HG03354 (cell line): ENCODE results near the gene CASS4.

Source experiments
- ATAC-seq: cut with Tn5 transposase; IDR thresholded peaks from one replicate; pipeline ENCODE4 v1.9.1; 2021; ENCODE audit warnings: mild to moderate bottlenecking; ENCODE audit not compliant: unreplicated experiment, poor library complexity, severe bottlenecking

Gene CASS4

DNA sequence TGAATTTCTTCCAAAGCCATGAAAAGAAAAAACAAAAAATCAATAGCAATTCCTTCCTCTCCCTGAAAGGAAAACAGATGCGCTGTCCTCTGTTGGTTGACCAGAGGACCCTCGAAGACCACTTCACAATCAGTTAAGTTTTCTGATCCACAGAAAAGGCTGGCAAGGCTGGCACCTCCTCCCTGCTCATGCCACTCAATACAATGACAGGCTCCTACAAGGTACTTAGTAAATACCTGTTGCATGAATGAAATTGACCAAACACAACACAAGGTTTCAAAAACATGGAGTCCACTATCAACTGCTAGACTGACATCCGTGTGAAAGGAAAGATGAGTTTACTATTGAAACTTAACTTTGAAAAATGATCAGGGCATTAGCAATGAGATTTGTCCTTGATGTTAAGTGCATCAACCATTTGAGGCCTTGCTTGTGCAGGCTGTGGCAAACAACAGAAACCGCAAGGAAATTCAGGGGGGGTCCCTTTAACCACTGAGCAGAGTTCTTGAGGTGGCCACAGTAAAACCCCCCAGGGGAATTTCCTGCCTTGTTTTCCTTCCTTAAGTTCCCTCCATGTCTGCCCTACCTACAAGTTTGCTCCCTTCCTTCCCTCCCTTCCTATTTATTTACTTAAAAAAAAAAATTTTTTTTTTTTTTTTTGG is 28.4 kb downstream of the CASS4 start:
- peak; percentile 65 for ATAC-seq

DNA sequence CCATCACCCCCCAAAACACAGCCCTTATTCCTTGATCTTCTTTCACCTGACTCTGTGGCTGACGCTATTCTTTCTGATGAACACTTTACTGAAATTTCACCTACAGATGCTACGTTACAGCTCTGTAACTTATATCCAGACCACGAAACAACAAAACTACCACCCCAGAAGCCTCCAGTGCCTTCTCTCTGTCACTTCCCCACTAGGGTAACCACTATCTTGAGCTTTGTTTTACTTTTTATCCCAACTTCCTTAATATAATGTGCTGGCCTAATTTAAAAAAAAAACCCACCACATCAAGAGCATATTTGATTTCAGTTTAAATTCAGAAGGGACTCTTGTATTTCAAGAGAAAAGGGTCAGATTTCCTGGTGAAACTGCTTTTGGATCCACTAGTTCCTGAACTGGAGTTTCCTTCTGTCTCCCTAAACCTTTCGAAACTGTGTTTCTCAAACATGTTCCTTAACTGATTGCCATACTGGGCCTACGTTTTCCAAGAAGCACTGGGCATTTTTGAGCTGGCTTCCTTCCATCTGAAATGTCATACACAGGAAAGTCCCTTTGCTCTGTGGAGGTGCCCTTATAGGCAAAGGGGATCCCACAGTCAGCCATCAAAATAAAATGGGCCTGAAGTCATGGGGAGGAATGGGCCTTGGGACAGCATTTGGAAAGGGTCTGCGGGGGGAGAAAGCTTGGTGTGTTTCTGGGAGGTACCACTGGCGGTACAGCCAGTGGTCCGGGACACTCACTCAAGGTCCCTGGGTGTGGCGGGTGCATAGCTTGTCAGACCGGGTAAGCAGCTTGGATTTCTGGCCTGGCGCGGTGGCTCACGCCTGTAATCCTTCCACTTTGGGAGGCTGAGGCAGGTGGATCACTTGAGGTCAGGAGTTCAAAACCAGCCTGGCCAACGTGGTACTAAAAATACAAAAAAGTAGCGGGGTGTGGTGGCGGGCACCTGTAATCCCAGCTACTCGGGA is 30.6 kb downstream of the CASS4 start:
- ATAC-seq = no peak

DNA sequence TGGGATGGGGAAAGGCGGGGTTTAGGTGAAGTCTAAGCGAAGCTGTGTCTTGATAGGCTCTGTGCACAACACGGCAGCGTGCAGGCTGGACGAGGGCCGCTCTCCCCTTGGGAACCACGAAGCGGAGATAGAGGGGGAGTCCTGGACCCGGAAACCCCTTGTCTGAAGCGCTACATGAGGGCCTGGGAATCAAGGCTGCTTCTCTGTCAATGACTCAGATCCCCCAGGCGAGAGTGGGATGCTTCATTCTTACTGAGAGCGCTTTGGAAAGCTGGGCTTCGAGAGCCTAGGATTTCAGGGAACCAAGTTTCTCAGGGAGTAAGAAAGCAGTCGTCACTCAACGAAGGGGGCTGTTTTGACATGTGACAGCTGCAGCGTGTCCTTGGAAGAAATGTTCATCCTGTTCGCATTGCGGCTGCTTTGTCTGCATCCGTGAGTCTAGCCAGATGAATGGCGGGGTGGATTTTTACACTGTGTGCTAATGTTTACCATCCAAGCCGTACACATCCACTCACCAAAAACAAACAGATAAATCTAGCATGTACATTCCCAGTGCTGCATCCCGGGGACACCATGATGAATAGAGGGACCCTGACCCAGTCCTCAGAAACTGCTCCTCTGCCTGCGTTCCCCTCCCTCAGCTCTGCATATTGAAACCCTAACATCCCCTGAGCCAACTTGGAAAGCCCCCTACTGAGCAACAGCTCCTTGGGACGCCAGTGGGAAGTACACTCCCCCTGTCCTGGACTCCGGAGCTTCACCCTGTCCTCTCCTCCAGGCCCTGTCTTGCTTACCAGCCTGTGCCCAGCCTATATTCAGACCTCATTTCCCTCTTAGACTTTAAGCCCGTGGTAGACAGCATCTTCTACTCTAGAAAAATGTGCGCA is 31.8 kb downstream of the CASS4 start:
- no peak for ATAC-seq

DNA sequence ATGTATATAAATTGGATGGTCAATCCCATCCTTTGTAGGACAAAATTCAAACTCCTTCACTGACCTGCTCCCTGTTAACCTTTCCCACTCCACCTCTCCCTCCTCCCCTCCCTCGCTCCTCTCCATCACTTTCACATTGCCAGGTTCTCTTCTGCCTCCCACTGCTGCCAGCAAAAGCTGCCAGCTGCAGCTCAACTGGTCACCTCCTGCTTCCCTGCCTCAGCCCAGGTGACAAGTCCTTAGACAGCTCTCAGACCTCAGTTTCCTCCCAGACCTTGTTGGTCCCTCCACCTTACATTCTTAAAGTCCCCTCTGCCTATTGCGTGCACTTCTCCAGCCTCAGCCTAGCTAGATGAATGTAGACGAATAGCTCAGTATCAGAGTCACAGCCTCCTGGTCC is 33.1 kb downstream of the CASS4 start:
- no peak for ATAC-seq

DNA sequence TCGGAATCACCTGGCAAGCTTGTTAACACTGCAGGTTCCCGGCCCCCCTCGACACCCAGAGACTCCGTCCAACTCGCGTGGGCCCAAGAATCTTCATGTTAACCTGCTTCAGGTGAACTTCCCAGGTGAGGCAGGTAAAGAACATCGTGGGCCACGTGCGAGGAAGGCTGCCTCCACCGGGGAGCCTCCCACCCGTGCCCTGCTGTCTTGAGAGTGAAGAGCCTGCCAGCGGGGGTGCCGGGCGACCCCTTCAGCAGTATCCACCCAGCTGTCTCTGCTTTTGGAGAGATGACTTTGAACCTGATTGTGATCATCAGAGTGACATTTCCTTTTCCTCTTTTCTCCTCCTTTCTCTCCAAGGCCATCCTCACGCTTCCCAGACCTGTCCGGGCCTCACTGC is 33.5 kb downstream of the CASS4 start:
- ATAC-seq = no peak

DNA sequence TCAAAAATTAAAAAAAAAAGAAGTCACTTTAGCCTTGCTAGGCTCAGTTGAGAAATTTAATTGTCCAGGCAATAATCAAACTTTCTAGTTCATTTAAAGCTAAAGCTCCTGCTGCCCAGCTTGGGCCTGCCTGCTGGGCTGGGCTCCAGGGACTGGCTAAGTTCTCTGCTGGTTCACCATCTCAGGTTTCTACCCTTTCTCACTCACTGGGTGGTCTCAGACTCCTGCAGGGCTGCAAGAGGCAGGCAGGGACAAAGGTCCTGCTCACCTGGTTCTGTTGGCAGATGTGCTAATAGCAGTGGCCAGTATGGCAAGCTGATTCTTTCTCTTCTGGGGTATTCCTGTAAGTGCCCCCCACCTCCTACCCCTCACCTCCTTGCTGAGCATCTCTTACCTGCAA is 35.2 kb downstream of the CASS4 start:
- ATAC-seq = no peak

DNA sequence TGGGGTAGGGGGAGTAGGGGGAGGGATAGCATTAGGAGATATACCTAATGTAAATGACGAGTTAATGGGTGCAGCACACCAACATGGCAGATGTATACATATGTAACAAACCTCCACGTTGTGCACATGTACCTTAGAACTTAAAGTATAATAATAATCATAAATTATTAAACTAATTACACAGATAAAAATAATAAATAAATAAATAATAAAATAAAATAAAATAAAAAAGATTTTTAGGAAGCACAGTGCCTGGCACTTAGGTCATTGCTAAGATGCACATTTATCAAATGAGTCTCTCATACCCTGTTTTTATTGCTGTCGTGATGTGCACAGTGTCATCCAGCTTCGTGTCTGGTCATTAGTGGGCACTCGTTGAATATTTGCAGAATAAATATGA is 37.4 kb downstream of the CASS4 start:
- ATAC-seq = no peak

DNA sequence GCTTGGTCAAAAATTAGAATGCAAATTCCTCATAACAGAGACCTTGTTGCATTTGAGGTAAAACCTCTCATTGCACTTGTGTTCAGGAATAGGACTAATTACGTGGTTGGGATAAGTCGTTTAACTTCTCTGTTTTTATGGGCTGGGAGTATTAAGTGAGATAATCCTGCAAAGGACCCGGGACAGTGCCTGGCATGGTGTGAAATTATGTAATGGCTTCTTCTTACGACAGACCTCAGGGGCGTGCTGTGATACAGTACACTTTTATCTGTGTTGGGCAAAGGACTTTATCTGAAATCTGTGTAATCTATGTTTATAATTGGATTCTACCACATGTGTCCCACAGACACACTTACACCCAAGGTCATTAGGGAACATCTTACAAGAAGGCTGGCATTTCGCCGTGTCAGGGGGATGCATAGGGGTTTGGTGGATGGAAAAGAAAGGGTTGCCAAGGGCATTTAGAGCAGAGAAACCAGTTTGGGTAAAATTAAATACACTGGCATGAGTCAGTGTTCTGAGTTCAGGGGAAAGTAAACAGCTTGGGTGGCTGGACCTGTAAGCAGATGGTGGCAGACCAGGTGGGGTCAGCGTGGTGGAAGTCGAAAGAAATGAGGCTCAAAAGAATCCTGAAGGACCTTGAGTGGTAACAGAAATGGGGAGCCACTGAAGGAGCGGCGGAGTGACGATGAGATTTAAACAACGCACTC is 39.2 kb downstream of the CASS4 start:
- ATAC-seq = no peak

DNA sequence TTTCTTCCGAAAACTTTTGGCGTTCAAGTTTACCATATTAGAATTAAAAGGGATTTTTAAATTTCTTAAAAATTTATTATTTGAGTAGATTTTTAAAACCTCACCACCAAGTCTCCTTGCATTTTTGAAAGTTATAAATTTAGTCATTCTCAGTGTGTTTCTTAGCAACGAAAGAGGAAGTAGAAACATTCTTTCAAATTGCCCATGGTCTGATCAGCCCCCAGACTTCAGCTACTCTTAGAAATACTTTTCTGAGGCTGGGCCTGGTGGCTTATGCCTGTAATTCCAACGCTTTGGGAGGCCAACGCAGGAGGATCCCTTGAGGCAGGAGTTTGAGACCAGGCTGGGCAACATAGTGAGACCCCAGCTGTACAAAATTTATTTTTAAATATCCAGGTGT is 41.3 kb downstream of the CASS4 start:
- ATAC-seq = peak; percentile 86

DNA sequence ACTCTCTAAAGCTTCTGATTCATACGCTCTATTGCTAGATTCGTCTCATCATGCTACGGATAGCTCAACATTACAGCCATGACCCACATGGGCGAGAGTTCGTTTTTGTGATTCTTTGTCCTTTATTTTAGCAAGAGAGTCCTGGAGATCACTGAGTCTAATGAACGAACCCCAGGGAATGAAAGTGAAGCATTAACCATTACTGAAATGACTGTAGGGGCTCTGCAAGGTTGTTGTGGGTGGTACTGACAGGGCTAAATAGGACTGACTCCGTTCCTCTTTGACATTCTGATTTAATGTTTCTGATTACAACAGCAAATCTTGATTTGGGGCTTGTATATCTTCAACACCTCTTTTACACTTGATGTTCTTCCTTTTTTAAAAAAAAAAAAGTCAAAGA is 42.7 kb downstream of the CASS4 start:
- peak; percentile 79 for ATAC-seq

DNA sequence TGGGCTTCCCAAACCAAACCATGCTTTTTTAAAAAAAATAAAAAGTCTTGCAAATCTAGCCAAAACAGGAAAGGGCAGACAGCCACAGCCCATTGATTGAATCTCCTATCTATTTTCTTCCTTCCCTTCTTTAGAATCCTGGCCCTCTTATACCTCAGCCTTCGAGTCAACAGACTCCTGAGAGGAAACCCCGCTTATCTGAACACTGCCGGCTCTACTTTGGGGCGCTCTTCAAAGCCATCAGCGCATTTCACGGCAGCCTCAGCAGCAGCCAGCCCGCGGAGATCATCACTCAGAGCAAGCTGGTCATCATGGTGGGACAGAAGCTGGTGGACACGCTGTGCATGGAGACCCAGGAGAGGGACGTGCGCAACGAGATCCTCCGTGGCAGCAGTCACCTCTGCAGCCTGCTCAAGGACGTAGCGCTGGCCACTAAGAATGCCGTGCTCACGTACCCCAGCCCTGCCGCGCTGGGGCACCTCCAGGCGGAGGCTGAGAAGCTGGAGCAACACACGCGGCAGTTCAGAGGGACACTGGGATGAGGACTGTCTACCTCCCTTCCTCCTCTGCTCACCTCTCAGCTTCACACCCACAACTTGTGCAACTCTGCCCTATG is 46.3 kb downstream of the CASS4 start:
- ATAC-seq = no peak

DNA sequence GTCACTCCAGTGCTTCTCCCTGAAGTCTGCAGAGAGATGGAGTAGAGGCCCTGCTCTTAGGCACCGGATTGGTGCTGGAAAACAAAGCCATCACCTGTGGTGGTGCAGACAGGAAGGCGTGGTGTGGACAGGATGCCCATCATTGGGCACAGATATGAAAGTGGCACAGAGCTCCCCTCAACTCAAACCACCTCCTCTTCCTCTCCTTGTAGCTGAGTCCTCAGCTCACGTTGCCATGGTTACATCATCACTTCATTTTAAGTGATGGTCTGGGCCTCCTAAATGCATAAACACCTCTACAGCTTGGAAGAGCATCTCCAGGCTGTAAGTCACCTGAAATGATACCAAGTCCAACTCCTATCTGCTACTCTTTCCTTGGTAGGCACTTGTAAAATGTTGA is 48.4 kb downstream of the CASS4 start:
- ATAC-seq = peak; percentile 53

DNA sequence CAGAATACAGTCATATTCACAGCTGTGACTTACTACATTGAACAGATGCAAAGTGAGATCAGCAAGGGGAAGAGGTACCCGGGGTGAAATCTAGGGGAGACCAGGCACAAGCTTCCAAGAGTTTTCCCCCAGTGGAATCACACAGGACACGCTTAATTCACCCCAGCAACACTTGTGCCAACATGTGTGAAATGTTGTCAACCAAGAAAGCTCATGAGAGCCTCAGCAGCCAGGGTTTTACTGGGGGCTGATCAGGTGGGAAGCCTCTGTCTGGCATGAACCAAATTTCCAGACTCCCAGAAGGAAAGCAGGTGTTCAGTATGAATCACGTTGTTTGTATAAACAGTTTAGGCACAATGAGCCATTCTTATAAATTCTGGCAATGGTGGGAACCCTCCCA is 49.5 kb downstream of the CASS4 start:
- ATAC-seq = no peak

DNA sequence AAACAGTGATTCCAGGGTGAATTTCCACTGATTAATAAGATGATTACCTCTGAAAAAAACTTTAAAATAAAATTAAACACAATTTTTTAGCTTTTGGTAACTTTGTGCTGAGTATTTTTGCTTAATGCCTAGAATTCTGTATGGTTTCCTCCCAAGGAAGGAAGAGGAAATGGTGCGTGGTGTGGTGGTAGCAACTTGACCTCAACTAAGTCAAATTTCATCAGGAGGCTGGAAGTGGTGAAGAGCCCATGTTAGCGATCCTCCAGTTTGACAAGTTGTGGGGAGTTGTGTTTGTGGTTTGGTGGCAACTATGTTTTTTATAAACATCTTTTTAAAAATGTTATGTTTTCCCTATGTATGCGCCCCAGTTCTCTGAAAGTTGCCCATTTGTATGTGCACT is 51.4 kb downstream of the CASS4 start:
- ATAC-seq = no peak

DNA sequence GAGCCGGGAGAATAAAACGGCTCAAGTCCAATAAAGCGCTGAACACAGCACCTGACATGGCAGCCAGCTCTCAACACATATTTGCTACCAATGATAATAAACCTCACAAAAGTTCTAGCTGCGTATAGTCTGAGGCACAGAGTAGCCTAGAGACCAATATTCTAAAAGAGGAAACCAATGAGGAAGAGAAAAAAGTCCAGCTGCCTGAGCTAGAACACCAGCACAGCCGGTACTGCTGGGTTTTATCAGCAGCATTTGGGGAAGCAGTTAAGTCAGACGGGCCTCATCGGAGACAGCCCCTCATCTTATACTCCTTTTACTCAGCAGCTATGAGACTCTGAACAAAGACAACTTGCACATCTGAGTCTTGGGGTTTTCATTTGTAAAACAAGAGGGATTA is 53.9 kb downstream of the CASS4 start:
- ATAC-seq = no peak

DNA sequence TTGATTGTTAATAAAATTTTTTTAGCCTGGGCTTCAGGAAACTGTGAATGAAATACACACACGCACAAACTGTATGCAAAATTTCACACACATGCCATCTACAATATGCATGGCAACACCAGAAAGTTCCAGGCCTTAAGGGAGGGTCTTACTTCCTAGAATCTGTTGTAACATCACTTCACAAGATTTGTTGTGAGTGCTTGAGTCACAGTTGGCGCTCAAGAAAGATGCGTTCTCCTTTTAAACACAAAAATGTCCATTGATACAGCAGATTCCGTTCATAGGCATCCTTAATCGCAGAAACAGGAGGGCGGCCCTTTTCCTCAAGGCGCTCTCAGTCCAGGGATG is 55.9 kb downstream of the CASS4 start:
- no peak for ATAC-seq

DNA sequence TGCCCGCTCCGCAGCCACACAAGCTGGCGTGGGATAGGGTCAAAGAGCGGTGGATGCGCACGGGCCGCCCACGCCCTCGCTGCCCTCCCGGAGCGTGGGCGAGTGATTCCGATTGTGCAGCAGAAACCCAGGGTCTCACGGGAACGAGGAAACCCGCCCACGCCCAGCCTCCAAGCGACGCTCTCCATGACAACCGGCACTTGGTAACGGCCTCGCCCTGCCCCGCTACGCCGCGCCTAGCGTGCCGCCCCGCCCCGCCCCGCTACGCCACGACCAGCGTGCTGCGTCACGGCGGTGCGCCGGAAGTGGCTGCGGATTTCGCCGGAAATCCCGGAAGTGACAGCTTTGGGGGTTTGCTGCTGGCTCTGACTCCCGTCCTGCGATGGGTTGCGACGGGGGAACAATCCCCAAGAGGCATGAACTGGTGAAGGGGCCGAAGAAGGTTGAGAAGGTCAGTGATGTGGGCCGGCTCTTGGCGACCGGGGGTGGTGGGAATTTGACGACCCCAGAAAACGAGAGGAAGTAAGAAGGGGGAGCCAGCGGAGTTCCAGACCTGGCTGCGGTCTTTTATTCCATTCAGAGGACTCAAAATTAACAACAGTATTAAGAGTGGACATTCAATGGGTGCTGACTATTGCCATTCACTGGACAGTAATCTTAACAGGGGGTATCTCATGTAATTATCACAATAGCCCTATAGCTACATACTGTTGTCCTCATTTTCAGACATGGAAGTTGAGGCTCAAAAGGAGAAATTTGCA is 56.4 kb downstream of the CASS4 start, which contains the start of gene RTF2:
TSS of gene RTF2 (plus strand) at position 312 of the 761 bp plus-strand sequence. CDS start at position 383, 71 bp downstream.
- ATAC-seq = peak; percentile 99

DNA sequence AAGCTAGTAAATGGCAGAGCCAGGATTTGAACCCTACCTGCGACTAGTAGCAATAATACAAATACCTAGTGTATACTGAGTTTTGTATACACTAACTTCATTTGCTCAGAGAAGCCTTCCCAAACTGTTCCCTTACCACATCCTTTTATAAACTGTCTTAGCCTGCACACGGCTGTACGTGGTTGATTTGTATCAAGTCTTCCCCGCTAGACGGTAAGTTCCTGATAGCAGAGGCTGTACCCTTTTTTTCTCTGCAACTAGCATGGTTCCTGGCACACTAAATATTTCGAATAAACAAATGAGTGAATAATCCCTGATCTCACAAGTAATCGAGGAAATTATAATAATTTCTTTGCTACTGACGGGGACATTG is 57.0 kb downstream of the CASS4 start:
- no peak for ATAC-seq

DNA sequence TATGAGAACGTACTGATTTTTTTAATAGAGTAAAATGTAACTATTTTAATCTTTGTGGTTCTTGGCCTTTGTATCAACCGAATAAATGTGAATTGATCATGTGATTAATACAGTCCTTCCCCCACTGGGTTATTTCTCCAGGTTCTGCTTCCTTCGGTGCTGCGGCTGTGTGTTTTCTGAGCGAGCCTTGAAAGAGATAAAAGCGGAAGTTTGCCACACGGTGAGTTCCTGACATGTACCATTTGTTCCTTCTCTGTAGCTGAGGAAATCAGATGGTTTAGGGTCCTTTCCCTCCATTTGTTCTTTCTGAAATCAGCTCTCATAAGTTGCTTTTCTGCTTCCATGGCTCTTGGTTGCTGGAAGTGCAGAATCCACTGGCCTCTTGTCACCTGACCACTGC is 71.9 kb downstream of the CASS4 start:
- ATAC-seq = no peak
